NCI-H82 (cell line): ENCODE data around the gene EHD1.

Experiments used
- DNase-seq: peaks from one replicate; lab custom pipeline; 2025; lab: John Stamatoyannopoulos, UW

EHD1 gene

GRCh38 chr11:64872790-64873488, 5.5 kb downstream of the EHD1 start:
- DNase-seq = no peak

- no peak for DNase-seq
These were observed 6.9 kb downstream of the EHD1 start for GRCh38 chr11:64871492-64871891.

GRCh38 chr11:64870893-64871466, 7.4 kb downstream of the EHD1 start:
- no peak for DNase-seq

- DNase-seq = no peak
These were observed 8.1 kb downstream of the EHD1 start for GRCh38 chr11:64870176-64870892.

- DNase-seq = peak; percentile 62
These were observed 8.7 kb downstream of the EHD1 start for GRCh38 chr11:64869571-64870175.

GRCh38 chr11:64868904-64869570, 9.4 kb downstream of the EHD1 start:
- no peak for DNase-seq

- no peak for DNase-seq
These were observed 10.5 kb downstream of the EHD1 start for GRCh38 chr11:64867748-64868462.

- DNase-seq = no peak
These were observed 12.3 kb downstream of the EHD1 start for GRCh38 chr11:64866173-64866491.

GRCh38 chr11:64865286-64866172, 12.9 kb downstream of the EHD1 start:
- DNase-seq = no peak

GRCh38 chr11:64864473-64865285, 13.7 kb downstream of the EHD1 start:
- DNase-seq = no peak

- no peak for DNase-seq
These were observed 14.3 kb downstream of the EHD1 start for GRCh38 chr11:64864135-64864472.

GRCh38 chr11:64863391-64864060, 14.9 kb downstream of the EHD1 start:
- DNase-seq = peak; percentile 79

- DNase-seq = no peak
These were observed 15.4 kb downstream of the EHD1 start for GRCh38 chr11:64862987-64863390.

- no peak for DNase-seq
These were observed 17.0 kb downstream of the EHD1 start for GRCh38 chr11:64861227-64861975.

- no peak for DNase-seq
These were observed 18.6 kb downstream of the EHD1 start for GRCh38 chr11:64859542-64860414.

GRCh38 chr11:64858467-64859263, 19.8 kb downstream of the EHD1 start:
- DNase-seq = no peak

- DNase-seq = no peak
These were observed 20.9 kb downstream of the EHD1 start for GRCh38 chr11:64857485-64857884.
